ENCODE measurements around the gene SMIM10L2A. TPM values are rescaled to one million over a fixed set of nuclear protein-coding genes. Genes with fewer than 3 reads are reported as not detected.

The SMIM10L2A gene
- total and polyA plus RNA-seq, 9 donors = 1.8 to 7.1 (median 4.0) TPM

DNA sequence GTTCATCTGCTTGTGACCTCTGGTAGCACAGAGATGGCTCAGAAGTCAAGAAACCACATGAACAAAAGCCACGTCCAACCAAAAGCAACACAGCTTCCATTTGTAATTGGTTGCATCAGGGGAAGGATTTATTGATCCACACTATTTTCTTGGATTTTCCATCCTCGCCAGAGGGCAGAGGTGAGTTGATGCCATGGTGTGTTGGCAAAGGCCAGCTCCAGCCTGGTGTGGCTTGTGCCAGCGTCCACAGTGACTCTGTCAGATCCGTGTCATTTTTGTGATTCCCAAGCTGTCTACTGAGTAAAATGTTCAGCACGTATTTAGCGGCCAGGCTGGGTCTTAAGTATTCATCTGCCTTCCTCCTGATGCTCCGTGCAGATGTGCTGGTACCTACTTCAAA lies 30.0 kb upstream of the SMIM10L2A start:
- Histone ChIP-seq H3K4me1 (ENCODE audit: insufficient read depth) (no peaks in the 10 kb centered on the region), H3K36me3 (no peaks in the 10 kb centered on the region), H3K4me3 (no peak overlapping the region), H3K27me3 (no peaks in the 10 kb centered on the region), H3K27ac (no peak overlapping the region), H3K9me3 (no peaks in the 10 kb centered on the region)
- TF ChIP-seq POLR2A (IDR thresholded peaks at IDR 0.05) (no peak), EP300 (IDR thresholded peaks at IDR 0.05) (no peak)
- TF ChIP-seq, protein P1, sequence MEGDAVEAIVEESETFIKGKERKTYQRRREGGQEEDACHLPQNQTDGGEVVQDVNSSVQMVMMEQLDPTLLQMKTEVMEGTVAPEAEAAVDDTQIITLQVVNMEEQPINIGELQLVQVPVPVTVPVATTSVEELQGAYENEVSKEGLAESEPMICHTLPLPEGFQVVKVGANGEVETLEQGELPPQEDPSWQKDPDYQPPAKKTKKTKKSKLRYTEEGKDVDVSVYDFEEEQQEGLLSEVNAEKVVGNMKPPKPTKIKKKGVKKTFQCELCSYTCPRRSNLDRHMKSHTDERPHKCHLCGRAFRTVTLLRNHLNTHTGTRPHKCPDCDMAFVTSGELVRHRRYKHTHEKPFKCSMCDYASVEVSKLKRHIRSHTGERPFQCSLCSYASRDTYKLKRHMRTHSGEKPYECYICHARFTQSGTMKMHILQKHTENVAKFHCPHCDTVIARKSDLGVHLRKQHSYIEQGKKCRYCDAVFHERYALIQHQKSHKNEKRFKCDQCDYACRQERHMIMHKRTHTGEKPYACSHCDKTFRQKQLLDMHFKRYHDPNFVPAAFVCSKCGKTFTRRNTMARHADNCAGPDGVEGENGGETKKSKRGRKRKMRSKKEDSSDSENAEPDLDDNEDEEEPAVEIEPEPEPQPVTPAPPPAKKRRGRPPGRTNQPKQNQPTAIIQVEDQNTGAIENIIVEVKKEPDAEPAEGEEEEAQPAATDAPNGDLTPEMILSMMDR (IDR thresholded peaks at IDR 0.05) = no peak
- DNase-seq = no peak
- WGBS, 3 donors = 69 to 78% (median 76%) methylated on average over 7 of the region's 7 CpGs
- intact Hi-C loops (cut with DNase I) = no loop called here

DNA sequence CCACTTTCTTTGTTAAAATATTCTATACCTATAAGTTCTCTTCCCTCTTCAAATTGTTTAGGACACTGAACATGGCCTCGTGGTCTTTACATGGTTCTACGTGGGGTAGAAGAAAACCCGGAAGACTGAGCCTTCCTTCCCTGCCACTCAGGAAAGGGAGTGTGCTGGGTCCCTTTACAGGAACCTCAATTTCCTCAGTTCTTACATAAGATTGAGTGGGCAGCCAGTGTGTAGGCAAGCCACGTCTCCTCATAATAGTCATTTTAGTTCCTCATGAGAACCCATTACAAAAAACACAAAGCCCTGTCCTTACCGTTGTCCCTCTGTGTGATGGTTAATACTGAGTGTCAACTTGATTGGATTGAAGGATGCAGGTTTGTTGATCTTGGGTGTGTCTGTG lies 28.7 kb upstream of the SMIM10L2A start:
- DNase-seq = no peak
- H3K9me3 ChIP-seq = no peaks in the 10 kb centered on the region

DNA sequence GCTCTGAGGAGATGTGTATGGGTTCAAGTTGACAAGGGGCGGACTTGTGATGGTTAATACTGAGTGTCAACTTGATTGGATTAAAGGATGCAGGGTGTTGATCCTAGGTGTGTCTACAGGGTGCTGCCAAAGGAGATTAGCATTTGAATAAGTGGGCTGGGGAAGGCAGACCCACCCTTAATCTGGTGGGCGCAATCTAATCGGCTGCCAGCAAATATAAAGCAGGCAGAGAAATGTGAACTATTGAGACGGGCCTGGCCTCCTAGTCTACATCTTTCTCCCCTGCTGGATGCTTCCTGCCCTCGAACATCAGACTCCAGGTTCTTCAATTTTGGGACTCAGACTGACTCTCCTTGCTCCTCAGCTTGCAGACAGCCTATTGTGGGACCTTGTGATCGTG lies 26.7 kb upstream of the SMIM10L2A start:
- intact Hi-C loops (cut with DNase I) = no loop called here
- no peaks in the 10 kb centered on the region for H3K27me3 ChIP-seq

More for the DNA sequence above, 28.7 kb upstream of the SMIM10L2A start:
- H3K4me3 ChIP-seq = no peak overlapping the region
- no peaks in the 10 kb centered on the region for H3K27me3 ChIP-seq
- TF ChIP-seq POLR2A (IDR thresholded peaks at IDR 0.05) (no peak), EP300 (IDR thresholded peaks at IDR 0.05) (no peak)
- TF ChIP-seq, protein P1 (IDR thresholded peaks at IDR 0.05) = no peak
- no peaks in the 10 kb centered on the region for H3K36me3 ChIP-seq
- no peaks in the 10 kb centered on the region for H3K4me1 ChIP-seq (ENCODE audit: insufficient read depth)
- 75 to 81% (median 77%) methylated on average over 5 of the region's 5 CpGs for WGBS, 3 donors
- H3K27ac ChIP-seq = no peak overlapping the region
- intact Hi-C loops (cut with DNase I) = no loop called here

DNA sequence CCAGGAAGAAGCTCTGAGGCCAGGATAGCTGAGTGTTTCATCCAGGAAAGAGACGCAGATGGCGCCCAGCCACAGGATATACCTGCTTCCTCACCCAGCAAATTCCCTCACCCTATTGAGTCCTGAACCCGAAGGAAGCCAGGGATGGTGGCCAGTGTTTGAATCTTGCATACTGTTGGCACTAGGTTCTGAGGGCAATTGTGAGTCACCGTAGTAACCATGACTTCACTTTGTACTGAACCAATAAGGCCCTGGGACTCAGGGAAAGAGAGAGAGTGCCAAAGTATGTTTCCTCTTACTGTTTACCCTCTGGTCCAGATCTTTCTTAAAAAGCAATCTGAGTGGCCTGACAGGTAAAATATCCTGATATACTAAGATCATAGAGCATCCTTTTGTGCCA lies 25.6 kb upstream of the SMIM10L2A start:
- 68 to 88% (median 80%) methylated on average over 4 of the region's 4 CpGs for WGBS, 3 donors
- Histone ChIP-seq H3K9me3 (no peaks in the 10 kb centered on the region), H3K27me3 (no peaks in the 10 kb centered on the region), H3K4me1 (ENCODE audit: insufficient read depth) (no peaks in the 10 kb centered on the region), H3K27ac (no peak overlapping the region), H3K36me3 (no peaks in the 10 kb centered on the region), H3K4me3 (no peak overlapping the region)
- intact Hi-C loops (cut with DNase I) = no loop called here
- DNase-seq = no peak
- no peak for TF ChIP-seq EP300 (IDR thresholded peaks at IDR 0.05)
- no peak for TF ChIP-seq POLR2A (IDR thresholded peaks at IDR 0.05)
- TF ChIP-seq, protein P1 (IDR thresholded peaks at IDR 0.05) = no peak

More for the DNA sequence above, 26.7 kb upstream of the SMIM10L2A start:
- H3K36me3 ChIP-seq = no peaks in the 10 kb centered on the region
- no peak for DNase-seq
- TF ChIP-seq POLR2A (IDR thresholded peaks at IDR 0.05) (no peak), EP300 (IDR thresholded peaks at IDR 0.05) (no peak)
- TF ChIP-seq, protein P1 (IDR thresholded peaks at IDR 0.05) = no peak
- no peak overlapping the region for H3K4me3 ChIP-seq
- WGBS, 3 donors = 71 to 76% (median 74%) methylated on average over 6 of the region's 6 CpGs
- H3K4me1 ChIP-seq (ENCODE audit: insufficient read depth) = no peaks in the 10 kb centered on the region
- no peaks in the 10 kb centered on the region for H3K9me3 ChIP-seq
- no peak overlapping the region for H3K27ac ChIP-seq

All from ovary (tissue), 9 donors.